HG02763 (cell line): Measurements from ENCODE around the gene SYF2.
"Not testable (repeated sequence)": the region's sequence is repeated elsewhere in the genome, so short reads cannot be mapped to it uniquely, and the experiment has no call there.

Experiments used
- ATAC-seq: cut with Tn5 transposase; IDR thresholded peaks from one replicate; pipeline ENCODE4 v1.9.1; 2021; ENCODE audit warnings: mild to moderate bottlenecking, moderate library complexity; ENCODE audit not compliant: unreplicated experiment

The SYF2 gene

DNA sequence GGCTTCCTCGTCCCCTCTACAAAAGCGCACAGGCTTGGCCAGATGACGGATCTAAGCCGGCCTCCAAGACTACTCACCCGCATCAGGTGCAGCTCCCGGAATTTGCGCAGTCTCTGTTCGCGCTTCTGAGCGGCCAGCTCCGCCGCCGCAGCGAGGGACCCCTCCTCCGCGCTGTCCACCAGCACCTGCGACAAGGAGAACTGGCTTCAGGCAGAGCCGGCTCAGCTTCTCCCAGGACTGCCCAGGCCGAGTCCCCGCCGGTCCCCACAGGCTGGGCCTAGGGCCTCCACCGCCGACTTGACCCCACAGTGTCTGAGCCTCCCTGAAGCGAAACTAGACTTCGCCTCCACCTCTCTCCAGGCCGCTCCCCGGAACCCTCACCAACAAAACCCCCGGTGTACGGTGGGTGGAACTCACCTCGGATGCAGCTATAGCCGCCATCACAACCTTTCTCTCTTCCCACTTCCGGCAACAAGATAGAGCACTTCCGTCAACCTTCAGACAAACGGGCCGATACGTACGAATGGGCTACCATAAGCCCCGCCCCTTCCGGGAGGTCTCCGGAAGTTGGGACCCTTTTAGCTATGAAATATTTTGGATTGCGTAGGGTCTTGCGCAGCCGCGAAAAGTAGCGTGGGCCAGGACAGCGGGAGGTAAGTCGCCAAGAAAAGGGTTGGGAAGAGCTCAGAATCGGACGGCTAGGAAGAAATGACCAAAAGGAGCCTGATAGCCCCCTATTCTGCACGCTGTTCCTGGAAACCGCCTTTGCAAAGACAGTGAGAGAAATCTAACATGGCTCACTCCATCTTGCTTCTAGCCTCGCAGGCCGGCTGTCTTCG, at the start of gene SYF2:
TSS of gene SYF2 (minus strand) at position 476 of the 839 bp plus-strand sequence. CDS start at position 441, 35 bp downstream.
- ATAC-seq: peak; percentile 73

DNA sequence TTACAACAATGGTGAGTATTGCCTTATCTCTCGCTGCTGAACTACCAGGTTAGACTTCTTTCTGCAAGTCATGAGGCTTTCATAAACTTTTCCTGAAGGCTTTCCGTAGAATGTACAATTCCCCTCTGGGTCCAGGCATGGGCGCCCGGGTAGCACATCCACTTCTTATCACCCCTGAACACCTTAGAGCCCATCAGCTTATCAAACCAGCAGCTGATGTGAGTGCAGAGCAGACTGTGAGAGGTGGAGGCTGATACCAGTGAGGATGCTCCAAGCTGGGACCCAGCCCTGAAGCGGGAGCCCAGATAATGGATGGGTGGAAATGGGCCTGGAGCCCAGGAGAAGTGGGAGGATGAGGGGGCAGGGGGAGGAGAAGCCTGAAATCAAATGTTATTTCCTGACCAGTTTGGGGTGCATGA, 47.4 kb upstream of the SYF2 start:
- not testable (repeated sequence) for ATAC-seq

DNA sequence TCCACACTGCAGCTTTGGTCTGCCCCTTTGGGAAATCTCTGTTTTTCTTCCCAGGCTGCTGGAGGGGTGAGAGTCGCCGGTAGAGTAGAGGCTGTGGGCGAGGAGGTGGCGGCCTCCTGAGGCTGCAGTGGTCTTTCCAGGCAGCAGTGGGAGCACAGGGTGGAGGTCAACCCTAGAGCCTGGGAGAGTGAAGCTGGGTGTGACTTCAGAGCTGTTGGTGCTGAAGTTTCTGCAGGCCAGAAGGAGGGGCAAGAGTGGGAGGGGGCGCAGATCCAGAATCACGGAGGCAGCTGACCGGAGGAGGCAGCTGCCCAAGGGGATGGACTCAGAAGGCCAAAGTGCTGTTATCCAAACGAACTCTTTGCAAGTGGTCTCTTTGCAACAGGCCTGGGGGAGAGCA, 46.5 kb upstream of the SYF2 start:
- ATAC-seq: not testable (repeated sequence)

DNA sequence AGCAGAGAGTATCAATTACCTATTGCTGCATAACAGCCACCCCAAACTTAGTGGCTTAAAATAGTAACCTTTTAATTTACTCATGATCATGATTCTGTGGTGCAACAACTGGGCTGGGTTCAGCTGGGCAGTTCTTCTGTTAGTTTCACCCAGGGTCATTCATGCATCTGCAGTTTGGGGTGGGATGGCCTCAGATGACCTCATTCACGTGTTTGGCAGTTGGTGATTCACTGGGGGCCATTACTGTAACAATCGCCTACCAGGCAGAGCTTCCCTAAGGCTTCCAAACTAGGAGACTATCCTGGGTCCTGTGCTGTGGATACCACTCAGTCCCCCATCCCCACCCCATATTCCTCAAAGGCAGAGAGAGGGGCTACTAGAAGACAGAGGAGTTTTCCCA, 46.1 kb upstream of the SYF2 start:
- ATAC-seq: not testable (repeated sequence)

GRCh38 chr1:25277295-25277694, 45.0 kb upstream of the SYF2 start:
- ATAC-seq: not testable (repeated sequence)

DNA sequence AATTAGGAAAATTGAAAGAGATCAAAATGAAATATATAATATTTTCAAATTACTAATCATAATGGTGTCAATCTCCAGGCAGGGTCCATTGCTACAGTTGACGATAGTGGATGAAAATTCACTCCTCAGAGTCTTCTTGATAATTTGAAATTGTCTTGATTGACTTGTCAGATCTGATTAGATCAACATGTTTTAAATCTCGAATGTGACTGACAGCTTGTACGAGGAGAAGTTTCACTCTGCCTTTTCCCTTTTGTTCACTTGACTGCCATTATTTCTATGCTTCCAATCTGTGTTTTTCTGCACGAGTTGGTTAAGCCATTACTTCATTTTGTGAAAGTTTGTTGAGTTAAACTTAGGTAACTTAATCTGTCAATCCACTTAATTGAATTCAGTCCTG, 43.3 kb upstream of the SYF2 start:
- ATAC-seq: not testable (repeated sequence)

- not testable (repeated sequence) for ATAC-seq
These were observed 39.9 kb upstream of the SYF2 start, which contains the start of gene RHD for GRCh38 chr1:25272238-25272637. RHD (plus strand) TSS chr1:25272509; CDS start chr1:25272548, 39 bp downstream.

DNA sequence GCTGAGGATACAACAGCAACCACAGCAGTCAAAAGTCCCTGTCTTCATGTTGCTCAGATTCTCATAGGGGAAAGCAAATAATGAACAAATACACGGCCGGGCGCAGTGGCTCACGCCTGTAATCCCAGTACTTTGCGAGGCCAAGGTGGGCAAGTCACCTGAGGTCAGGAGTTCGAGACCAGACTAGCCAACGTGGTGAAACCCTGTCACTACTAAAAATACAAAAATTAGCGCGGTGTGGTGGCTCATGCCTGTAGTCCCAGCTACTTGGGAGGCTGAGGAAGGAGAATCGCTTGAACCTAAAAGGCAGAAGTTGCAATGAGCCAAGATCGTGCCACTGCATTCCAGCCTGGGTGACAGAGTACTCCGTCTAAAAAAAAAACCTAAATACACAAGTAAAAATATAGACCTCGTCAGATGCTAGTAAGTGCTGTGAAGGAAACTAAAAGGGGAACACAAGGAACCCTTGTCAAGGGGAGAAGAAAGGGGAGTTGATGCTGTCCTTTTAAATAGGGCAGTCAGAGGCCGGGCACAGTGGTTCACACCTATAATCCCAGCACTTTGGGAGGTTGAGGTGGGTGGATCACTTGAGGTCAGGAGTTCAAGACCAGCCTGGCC, 36.0 kb upstream of the SYF2 start:
- ATAC-seq: not testable (repeated sequence)

GRCh38 chr1:25267288-25268142, 35.2 kb upstream of the SYF2 start:
- ATAC-seq: peak; percentile 76

DNA sequence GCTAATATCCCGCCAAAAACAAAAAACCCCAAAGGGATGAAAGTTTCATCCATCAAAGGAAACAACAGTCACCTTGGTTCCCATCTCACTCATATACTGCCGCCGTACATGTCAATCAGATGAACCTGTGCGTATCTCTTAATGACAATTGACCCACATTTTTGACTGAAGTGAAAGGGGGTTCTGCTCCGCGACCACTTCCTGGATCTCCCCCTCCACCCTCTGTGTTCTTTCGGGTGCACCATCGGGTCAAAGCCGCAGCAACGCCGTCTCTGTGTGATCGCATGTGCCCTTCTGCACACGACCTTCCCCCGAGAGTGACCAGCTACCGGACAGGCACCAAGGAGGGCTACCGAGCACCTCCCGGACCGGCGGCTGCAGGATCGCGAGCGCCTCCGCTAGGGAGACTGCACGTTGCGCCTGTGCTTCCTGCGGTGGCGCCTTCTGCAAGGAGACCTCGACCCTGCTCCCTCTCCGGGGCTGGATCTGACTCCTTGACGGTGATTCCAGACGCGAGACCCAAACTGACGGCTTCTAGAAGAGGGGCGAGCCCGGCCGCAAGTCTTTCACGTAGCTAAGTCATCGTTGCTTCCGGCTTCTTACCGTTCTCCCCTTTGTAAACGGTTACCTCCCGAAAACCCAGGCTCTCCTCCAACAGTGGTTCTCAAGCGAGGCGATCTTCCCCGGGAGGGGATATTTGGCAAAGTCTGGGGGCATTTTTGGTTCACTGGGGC, 34.4 kb upstream of the SYF2 start:
- ATAC-seq: peak; percentile 18

DNA sequence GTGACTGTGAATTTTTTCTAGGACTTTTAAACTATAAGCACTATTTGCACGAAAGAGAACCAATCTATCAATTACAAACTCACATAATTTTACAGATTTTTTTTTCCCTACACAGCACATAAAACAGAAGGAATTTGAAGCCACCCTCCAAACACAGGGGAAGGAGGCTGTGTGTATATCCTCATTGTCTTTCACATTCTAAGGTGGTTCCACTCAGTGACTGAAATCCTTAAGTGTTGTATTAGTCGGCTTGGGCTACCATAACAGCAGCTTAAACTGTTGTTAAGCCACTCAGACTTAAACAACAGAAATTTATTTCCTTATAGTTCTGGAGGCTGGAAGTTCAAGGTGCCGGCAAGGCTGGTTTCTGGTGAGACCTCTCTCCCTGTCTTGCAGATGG, 28.0 kb upstream of the SYF2 start:
- not testable (repeated sequence) for ATAC-seq

GRCh38 chr1:25259813-25260212, 27.5 kb upstream of the SYF2 start:
- ATAC-seq: not testable (repeated sequence)

- no peak for ATAC-seq
These were observed 24.9 kb upstream of the SYF2 start for GRCh38 chr1:25257196-25257595.

DNA sequence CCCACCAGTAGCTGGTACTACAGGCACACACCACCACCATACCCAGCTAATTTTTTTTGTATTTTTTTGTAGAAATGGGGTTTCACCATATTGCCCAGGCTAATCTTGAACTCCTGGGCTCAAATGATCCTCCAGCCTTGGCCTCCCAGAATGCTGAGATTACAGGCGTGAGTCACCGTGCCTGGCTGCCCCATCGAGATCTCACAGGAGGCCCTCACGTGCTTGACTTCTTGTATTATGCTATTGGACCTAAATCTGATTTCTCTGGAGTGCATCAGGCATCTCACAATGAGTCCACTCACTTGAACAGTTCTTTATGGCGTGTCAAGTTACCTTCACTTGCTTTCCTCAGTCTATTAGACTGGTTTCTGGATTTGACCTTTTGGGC, 24.3 kb upstream of the SYF2 start:
- no peak for ATAC-seq

GRCh38 chr1:25255706-25256577, 23.6 kb upstream of the SYF2 start:
- ATAC-seq: no peak

DNA sequence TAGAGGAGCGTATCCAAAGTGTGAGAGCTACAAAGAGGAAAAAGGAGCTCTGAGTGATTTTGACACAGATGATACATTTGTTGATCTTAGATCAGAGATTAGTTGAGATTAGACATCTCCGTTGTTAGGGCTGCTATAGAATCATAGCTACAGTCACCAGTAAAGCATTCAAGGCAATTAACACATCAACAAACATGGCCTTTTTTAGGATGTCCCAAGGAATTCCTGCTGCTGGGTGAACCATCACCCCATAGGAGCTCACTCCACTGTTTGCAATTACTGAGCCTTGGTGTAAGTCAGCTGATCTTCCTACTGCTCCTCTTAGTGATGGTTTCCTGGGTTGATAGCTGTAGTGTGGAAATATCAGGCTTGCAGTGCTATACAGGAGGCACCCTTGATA, 21.6 kb upstream of the SYF2 start:
- ATAC-seq: no peak

DNA sequence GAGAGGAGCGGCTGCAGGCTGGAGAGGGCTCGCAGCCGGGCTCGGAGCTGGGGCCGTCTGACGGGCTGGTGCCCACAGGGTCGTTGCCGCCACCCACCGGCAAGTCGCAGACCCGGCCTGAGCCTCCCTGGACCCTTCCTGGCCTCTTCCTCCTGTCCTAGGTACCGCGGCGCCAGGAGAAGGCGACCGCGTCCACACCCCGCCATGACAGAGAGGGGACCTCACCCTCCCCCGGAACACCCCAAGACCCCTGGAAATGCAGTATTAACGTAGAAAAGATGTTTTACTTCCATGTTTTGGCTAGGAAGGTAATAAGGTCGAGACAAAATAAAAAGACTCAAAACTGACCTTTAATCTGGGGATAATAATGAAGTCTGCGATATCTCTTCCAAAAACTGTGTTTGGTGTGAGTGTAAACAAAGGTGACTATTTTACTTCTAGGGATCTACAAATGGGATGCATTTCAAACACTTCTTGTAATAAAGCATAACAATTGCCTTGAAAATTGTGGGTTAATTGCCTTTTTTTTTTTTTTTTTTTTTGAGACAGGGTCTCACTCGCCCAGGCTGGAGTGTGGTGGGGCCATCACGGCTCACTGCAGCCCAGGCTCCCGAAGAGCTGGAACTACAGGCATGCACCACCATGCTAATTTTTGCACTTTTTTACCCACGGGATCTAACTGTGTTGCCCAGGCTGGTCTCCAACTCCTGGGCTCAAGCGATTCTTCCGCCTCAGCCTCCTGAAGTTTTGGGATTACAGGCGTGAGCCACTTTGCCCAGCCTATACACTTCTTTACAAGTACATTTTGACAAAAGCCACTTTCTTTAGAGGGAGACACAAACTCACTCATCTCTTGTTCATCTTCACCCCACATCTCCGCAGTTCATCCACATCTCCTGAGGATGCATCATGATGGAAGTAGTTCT, 15.8 kb upstream of the SYF2 start:
- no peak for ATAC-seq

- peak; percentile 79 for ATAC-seq
These were observed 14.9 kb upstream of the SYF2 start, which contains the start of gene RSRP1 for GRCh38 chr1:25247024-25247828. RSRP1 (minus strand) TSS chr1:25247454; CDS start chr1:25246963, 491 bp downstream.
